Dermis microvascular lymphatic vessel endothelial cell (primary cell): Measurements from ENCODE around the gene CYP2C8. TPM values are rescaled to one million over a fixed set of nuclear protein-coding genes. Genes with fewer than 3 reads are reported as not detected.
"Not testable (repeated sequence)": the region's sequence is repeated elsewhere in the genome, so short reads cannot be mapped to it uniquely, and the experiment has no call there.

Experiments used
- DNase-seq, 2 donors: peaks; one replicate each; pipeline versions ENCODE4 v3.0.0 to v3.0.0-alpha.2; 2010; ENCODE audit warnings: low read depth in 2 of 2
- total RNA-seq: library from RNA; depleted of rRNA; stranded (reverse); fragments of >200 nt; gene quantifications from 2 replicates; pipeline ENCODE4 v1.2.1, GENCODE V29; 2014

CYP2C8 gene
- total RNA-seq: under 0.01 TPM in 1 of 2 replicates, not detected in the other

DNA sequence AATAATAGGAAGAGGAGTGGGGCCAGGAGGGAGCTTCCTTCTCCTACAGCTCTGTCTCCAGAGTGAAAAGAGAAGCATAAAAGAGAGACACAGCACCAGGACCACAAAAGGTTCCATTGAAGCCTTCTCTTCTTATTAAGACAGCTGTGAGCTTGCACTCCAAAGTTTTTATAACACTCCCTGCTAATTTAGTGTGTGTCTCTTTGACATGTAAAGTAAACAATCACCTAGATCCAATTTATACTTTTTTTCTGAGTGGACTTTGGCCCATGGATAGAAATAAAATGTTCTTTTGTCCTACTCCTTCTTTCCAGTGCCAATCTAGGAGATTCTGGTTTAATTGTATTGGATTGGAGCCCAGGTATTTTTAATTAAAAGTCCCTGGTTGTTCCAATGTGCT, at the start of gene CYP2C8:
Gene CYP2C8, minus strand, starts transcription at position 212 of the 400 bp plus-strand sequence. Its CDS starts 95 bp downstream, at position 117.
- DNase-seq: no peak

DNA sequence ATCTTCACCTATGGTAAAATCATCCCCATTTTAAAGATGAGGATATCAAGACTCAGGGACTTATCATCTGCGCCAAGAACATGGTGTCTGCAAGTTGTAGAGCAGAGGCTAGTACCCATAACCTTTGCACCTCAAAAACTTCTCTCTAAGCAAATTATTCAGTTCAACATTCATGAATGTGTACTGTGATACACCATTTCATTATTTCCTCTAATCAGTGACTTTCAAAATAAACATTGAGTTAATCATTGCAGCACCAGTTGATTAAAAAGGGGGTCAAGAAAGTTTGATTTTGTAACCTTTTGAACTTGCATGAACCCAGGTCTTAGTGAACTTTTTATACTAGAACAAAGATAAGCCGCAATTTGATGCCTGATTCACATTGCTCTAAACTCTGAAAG, 47.6 kb upstream of the CYP2C8 start:
- DNase-seq: no peak

DNA sequence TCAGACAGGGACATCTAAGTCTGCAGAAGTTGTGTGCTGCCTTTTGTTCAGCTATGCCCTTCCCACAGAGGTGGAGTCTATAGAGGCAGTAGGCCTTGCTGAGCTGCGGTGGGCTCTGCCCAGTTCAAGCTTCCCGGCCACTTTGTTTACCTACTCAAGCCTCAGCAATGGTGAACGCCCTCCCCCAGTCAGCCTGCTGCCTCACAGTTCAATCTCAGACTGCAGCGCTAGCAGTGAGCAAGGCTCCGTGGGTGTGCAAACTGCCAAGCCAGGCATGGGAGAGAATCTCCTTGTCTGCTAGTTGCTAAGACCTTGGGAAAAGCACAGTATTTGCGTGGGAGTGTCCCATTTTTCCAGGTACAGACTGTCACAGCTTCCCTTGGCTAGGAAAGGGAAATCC, 41.5 kb upstream of the CYP2C8 start:
- not testable (repeated sequence) for DNase-seq

DNA sequence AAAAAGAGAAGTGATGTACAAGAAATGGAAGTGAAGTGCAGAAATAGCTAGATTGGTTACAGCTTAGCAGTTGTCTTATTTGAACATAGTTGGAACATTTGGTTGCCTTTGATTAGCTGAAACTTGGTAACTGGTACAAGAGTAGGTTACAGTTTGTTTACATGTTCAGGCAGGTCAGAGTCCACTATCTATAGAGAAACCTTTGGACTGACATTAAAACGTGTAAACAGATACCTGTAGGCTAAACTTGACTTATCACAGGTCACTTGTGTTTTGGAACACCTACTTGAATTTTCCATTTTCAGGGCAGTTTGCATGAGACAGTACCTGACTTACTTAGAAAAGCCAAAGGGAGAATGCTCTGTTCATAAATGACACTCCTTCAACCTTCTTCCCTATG, 28.5 kb upstream of the CYP2C8 start:
- no peak for DNase-seq

DNA sequence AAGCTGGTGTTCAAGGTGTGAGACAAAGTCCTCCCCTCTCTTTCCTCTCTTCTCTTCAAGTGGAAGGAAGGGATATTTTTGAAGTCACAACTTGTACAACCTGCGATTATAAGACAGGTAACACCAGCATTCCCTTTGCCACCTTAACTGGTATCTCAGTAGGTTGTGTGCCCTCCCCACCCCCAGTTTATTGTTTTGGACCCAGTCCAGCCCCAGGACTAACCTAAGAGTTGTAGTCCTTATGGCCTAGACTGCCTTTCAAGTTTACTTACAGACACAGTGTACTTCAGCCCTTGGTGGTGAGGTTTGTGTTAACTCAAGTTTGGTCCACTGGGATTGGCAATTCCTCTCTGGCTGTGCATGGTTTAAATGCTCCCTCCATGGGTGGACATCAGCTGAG, 26.8 kb upstream of the CYP2C8 start:
- no peak for DNase-seq

DNA sequence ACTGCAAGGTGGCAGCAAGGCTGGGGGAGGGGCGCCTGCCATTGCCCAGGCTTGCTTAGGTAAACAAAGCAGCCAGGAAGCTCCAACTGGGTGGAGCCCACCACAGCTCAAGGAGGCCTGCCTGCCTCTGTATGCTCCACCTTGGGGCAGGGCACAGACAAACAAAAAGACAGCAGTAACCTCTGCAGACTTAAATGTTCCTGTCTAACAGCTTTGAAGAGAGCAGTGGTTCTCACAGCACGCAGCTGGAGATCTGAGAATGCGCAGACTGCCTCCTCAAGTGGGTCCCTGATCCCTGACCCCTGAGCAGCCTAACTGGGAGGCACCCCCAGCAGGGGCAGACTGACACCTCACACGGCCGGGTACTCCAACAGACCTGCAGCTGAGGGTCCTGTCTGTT, 10.3 kb upstream of the CYP2C8 start:
- not testable (repeated sequence) for DNase-seq

DNA sequence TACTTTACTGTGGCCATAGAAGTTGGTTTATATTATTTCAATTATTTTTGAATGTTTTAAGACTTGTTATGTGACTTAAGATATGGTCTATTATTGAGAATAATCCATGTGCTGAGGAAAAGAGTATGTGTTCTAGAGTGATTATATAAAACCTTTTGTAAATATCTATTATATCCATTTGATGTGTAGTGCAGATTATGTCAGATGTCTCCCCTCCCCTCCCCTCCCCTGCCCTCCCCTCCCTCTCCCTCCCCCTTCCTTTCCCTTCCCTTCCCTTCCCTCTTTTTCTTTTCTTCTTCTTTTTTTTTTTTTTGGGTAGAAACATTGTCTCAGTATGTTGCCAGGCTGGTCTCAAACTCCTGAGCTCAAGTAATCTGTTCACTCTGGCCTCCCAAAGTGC, 8.3 kb upstream of the CYP2C8 start:
- no peak for DNase-seq

DNA sequence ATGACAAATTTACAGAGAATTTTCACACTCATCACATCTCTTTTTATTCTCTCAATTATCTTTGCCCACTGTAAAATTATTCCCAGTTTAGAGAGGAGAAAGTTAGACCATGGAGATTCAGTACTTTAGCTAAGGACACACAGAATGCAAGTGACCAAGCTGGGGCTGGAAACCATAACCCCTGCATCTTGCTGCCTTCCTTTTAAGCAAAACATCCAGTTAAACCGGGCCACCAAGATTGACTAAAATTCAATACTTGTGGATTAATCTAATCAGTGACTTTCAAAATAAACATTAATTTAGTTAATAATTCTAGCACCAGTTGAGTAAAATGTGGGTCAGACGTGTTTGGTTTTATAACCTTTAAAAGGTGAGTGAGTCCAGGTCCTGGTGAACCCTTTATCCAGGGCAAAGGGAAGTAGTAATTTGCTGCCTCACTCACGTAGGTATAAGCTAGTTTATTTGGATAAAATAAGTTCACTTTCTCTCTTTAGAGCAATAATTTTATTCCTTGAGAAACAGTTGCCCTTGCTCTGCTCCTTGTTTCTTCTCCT, 1.9 kb upstream of the CYP2C8 start:
- no peak for DNase-seq

DNA sequence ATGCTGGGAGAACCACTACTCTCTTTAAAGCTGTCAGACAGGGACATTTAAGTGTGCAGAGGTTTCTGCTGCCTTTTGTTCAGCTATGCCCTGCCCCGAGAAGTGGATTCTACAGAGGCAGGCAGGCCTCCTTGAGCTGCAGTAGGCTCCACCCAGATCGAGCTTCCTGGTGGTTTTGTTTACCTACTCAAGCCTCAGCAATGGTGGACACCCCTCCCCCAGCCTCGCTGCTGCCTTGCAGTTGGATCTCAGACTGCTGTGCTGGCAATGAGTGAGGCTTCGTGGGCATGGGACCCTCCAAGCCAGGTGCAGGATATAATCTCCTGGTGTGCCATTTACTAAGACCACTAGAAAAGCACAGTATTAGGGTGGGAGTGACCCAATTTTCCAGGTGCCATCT, 5.2 kb downstream of the CYP2C8 start:
- DNase-seq: not testable (repeated sequence)

DNA sequence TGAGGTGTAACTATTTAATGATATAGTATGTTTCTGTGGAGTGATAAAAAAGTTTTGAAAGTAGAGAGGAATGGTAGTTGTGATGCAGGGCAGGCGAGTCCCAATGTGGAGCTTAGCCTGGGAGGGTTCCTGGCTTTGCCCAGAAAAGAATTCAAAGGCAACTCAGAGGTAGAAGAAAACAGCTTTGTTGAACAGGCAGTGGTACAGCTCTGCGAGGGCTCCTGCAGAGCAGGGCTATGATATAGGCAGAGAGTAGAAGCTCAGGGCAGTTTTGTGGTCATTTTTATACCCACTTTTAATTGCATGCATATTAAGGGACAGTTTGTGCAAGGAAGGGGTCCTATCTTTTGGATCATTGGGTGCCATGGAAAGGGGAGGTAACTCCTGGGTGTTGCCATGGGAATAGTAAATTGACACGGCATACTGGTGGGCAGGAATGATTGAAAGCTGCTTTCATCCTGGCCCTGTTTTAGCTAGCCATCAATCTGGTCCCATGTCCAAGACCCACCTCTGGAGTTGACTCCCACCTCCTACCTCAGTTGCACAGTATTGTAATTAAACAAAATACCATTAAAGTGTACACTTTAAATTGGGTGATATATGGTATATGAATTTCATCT, 12.4 kb downstream of the CYP2C8 start:
- DNase-seq: no peak

DNA sequence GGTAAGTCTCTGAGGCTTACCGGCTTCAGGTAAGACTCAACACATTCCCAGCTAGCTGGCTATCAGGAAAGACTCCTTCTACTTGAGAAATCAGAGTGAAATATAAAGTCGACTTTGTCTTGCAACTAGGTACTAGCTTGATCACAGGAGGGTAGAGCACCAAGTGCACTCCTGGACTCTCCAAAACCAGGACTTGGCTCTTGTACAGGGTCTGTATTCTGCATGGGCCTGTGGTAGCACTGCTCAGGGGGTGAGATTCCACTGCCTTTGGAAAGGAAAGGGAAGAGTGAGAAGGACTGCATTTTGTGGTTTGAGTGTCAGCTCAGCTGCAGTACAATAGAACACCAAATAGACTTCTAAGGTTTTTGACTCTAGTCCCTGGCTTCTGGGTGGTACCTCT, 19.4 kb downstream of the CYP2C8 start:
- DNase-seq: no peak

DNA sequence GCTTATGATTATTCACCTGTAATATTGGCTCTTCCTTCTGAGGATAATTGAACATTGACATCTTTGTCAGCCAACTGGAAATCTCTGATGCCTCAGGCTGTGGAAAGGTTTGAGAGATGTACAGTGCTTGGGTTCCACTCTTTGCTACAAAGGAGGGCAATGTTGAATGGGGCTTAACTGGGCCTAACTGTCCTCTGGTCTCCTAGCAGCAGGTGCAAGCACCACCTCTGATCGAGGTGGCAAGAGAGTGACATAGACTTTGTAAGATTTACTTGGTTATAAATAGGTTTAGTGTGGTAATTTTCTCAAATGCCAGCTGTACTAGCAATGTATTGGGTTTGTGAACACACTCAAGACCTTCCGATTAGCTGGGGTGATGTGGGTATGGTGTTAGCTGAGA, 21.1 kb downstream of the CYP2C8 start:
- DNase-seq: no peak

DNA sequence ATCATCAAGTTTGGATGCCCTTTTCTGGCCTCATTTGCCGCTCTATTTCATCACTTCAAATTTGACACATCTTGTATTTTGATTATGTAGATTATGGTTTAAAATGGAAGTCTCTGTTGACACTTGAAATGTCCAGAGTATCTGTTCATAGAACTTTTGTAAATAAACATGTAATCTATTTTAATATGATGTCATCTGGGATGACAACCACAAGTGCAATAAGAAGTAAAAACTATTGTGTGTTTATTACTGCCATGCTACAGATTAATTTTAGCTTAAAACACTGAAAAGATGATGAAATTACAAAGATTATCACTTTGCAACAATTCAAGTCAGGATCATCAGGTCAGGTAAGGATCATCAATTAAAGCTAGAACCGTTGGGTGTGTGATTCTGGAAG, 30.0 kb downstream of the CYP2C8 start:
- DNase-seq: no peak

DNA sequence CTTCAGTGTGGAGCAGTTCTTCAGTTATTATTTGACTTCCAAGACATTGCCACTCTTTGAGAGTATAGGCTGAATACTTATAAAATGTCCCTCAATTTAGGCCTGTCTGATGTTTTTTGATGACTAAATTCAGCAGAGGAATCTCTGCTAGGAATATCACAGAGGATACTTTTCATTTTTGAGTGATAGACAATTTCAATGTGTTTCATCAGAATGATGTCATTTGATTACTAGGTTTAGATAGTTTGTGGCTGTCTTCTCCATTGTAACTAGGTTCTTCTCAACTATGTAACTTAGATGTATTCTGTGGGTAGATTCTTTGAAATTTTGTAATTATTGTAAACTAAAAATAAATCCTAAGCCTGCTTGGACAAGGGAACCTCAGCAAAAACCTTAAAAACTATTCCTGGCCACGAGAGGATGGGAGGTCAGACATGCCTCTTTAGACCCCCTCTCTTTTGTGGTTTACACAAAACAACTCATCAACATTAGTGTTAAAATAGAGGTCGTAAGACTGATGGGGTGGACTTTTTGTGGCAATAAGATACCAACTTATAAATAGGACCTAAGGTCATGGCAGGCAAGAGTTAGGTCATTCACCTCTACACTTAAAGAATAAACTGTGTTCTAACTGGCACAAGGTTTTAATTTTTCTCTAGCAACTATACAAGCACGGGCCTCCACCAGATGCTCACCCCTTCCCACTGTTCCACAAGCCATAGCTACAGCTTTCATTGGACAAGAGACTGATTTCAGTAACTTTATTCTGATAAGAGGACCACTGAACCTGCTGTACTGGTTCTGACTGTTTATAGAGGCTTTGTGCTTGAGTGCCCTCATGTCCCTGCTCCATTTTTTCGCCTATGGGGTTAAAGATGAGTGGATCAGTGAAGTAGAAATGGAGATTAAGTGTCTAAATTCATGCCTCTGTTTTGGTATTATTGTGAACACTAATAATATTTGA, 33.7 kb downstream of the CYP2C8 start:
- no peak for DNase-seq

DNA sequence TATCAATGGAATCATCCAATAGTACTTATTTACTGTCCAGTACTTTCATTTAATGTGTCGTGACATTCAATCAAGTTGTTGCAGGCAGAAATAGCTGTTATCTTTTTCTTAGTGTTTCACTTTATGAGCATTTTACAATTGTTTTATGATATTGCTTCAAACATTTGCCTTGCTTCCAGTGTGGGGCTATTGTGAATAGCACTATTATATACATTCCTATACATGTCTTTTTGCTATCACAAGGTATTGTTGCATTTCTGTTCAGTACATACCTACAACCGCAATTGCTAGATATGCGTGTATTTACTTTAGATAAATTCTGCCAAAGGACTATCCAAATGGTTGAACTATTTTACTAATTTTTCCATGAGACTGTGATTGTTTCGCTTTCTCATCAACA, 34.9 kb downstream of the CYP2C8 start:
- DNase-seq: no peak

DNA sequence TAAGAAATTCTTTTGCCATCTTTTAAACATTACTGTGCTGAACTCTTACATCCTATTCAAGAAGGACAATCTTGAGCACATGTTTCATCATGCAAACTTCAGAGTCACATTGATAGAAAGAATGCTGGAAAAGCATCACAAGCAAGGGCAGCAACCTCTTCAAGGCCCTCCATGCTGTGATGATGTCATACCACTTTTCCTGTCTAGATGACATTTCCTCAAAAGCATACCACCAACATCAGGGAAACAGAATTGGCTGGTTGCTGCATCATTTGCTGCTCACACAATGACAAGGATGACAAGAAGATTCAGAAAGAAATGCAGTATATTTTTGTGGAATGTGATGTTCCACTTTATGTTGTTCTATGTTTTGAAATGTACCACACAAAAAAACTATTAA, 37.6 kb downstream of the CYP2C8 start:
- DNase-seq: no peak

DNA sequence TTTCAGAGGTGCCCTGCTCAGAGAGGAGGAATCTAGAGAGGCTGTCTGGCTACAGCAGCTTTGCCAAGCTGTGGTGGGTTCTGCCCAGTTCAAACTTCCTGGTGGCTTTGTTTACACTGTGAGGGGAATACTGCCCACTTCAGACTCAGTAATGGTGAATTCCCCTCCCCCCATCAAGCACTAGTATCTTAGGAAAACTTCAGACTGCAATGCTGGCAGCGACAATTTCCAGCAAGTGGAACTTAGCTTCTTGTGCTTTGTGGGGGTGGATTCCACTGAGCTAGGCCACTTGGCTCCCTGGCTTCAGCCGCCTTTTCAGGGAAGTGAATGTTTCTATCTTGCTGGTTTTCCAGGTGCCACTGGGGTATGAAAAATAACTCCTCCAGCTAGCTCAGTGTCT, 42.8 kb downstream of the CYP2C8 start:
- DNase-seq: no peak

DNA sequence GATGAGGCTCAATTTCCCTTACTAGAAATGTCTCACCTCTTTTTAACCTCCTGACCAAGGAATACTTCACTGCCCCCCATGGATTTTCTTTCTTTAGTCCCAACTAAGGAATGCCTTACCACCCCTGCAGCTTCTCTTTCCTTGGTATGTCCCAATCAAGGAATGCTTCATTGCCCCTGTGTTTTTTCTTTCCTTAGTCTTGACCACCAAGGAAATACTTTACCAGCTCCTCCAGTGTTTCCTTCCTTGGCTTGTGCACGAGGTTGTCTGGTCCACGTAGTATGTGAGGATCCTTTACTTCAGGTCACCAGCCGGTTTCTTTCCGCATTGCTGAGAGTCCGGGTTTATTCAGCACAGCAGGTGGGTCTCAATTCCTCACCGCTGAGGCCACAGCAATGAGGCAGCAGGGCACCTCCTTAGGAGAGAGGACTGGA, 71.5 kb downstream of the CYP2C8 start:
- no peak for DNase-seq

DNA sequence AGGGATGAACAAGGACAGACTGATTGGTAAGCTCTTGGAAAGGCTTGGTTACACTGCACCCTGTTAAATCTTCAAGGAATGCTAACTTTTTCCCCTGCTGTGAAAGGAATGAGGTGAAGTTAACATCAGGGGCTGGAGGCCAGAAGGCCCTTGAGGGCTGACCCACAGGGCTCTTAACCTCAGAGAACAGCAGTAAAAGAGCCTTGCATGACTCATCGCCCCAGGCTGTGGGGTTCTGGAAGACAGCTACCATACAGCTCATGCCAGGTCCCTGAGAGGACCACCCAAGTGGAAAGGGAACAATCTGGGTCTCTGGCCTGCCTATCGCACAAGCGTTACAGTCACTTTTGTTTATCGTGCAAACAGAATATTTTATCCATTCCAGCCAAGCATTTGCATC, 76.5 kb downstream of the CYP2C8 start:
- DNase-seq: no peak

DNA sequence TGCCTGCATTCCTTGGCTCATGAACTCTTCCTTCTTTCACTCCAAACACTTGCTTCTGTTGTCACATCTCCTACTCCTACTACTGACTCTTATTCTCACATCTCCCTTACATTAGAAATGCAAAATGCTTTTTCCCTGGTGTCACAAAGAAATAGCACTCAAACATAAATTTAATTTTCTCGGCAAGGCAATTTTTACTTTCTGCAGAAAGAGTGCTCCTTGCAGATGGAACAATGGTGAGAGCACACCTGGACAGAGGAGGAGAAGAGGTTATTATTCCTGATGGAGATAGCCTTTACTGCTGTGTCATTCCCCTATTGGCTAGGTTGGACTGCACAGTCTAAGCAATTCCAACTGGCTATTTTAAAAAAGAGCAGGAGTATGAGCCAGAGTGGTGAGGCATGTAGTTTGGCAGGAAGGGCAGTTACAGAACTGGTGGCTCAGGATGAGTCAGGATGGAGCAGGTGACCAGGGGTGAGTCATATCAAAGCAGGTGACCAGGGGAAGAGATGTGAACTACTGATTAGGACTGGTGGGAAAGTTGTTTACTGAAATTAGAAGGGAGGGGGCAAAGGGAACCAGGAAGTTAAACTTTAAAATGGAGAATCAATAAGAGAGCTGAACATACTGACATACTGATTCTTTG, 77.9 kb downstream of the CYP2C8 start:
- no peak for DNase-seq

DNA sequence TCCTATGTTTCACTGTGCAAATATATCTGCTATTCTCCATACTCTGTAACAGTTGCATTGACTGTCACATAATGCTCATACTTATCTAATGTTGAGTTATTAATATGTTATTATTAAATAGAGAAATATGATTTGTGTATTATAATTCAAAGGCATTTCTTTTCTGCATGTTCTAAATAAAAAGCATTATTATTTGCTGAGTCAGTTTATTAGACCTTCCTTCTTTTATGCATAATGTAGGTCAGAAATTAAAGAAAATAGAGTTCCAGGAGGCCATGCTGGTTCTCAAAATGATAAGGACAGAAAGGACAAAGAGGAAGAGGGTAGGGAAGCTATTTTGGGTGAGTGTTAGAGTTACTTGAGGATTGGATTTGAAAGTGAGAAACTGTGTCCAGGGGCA, 80.1 kb downstream of the CYP2C8 start:
- DNase-seq: no peak
